ENCODE measurements around the gene HYI.

The HYI gene

DNA sequence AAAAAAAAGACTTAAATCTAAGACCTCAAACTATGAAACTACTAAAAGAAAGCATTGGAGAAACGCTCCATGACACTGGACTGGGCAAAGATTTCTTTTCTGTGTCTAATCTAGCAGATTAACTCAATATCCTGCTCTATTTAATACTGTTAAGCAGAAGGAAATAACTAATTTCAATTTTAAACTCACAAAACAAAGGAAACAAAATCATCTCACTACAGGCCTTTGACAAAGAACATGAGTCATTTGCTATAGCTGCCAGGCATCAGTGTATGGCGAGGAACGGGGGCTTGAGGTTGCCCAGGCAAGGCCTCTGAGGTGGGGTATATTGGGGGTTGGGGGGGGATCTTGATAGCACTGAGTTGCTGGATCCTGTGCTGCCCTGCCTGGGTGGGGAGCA lies 43.2 kb downstream of the HYI start:
- H3K4me1 ChIP-seq (ENCODE audit: insufficient read depth, low read length), result no peaks in the 10 kb centered on the region
- no peak overlapping the region for H3K27ac ChIP-seq (ENCODE audit: low read depth, low read length)
- no peaks in the 10 kb centered on the region for H3K9me3 ChIP-seq (ENCODE audit: insufficient read depth, low read depth, low read length)
- peaks cover 25% of the 10 kb centered on the region for H3K36me3 ChIP-seq (ENCODE audit: insufficient read depth, low read length)
- H3K4me3 ChIP-seq (ENCODE audit: low read length), result no peak overlapping the region
- WGBS, result 96% methylated on average over 3 of the region's 3 CpGs
- no peaks in the 10 kb centered on the region for H3K27me3 ChIP-seq (ENCODE audit: insufficient read depth, low read length)
- no peak overlapping the region for H3K9ac ChIP-seq (ENCODE audit: low read depth, low read length)

- Histone ChIP-seq H3K36me3 (ENCODE audit: insufficient read depth, low read length) (peaks cover 45% of the 10 kb centered on the region), H3K4me3 (ENCODE audit: low read length) (no peak overlapping the region), H3K4me1 (ENCODE audit: insufficient read depth, low read length) (no peaks in the 10 kb centered on the region), H3K9ac (ENCODE audit: low read depth, low read length) (no peak overlapping the region), H3K27ac (ENCODE audit: low read depth, low read length) (no peak overlapping the region), H3K27me3 (ENCODE audit: insufficient read depth, low read length) (no peaks in the 10 kb centered on the region), H3K9me3 (ENCODE audit: insufficient read depth, low read depth, low read length) (no peaks in the 10 kb centered on the region)
- 94% methylated on average over 2 of the region's 2 CpGs for WGBS
Observed at GRCh38 chr1:43405876-43406234, 47.9 kb downstream of the HYI start.

DNA sequence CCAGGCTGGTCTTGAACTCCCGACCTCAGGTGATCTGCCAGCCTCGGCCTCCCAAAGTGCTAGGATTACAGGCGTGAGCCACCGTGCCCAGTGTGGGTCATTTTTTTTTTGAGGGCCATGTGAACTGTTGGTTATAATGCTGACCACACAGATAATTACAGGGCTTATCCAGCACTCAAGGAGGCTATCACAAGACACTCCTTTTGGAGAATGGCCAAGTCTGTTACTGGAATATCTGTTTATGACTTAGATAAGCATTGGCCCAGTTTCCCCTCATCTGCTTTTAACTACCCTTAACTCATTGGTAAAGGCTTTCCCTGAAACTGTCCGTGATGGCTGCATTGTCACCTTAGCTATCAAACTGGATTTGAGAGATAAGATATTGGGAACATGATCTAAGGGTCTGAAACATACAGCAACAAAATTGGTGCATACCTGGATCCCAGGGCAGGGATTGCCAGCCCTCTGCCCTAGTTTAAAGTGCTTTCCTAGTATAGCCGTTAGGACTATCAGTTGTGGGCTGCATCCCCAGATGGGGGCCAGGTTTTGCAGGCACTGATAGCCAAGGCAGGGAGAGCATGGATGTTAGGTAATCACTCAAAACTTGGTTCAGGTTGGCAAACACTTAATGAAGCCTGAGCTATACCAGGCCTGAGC lies 48.4 kb downstream of the HYI start:
- Histone ChIP-seq H3K27me3 (ENCODE audit: insufficient read depth, low read length) (no peaks in the 10 kb centered on the region), H3K27ac (ENCODE audit: low read depth, low read length) (no peak overlapping the region), H3K9me3 (ENCODE audit: insufficient read depth, low read depth, low read length) (no peaks in the 10 kb centered on the region), H3K36me3 (ENCODE audit: insufficient read depth, low read length) (peaks cover 45% of the 10 kb centered on the region), H3K9ac (ENCODE audit: low read depth, low read length) (no peak overlapping the region), H3K4me1 (ENCODE audit: insufficient read depth, low read length) (no peaks in the 10 kb centered on the region), H3K4me3 (ENCODE audit: low read length) (no peak overlapping the region)
- 93% methylated on average over 6 of the region's 6 CpGs for WGBS

- Histone ChIP-seq H3K9ac (ENCODE audit: low read depth, low read length) (no peak overlapping the region), H3K27ac (ENCODE audit: low read depth, low read length) (no peak overlapping the region), H3K36me3 (ENCODE audit: insufficient read depth, low read length) (peaks cover 43% of the 10 kb centered on the region), H3K9me3 (ENCODE audit: insufficient read depth, low read depth, low read length) (no peaks in the 10 kb centered on the region), H3K4me1 (ENCODE audit: insufficient read depth, low read length) (no peaks in the 10 kb centered on the region), H3K27me3 (ENCODE audit: insufficient read depth, low read length) (no peaks in the 10 kb centered on the region), H3K4me3 (ENCODE audit: low read length) (no peak overlapping the region)
- WGBS, result 95% methylated on average over 6 of the region's 6 CpGs
Observed at GRCh38 chr1:43404353-43404752, 49.4 kb downstream of the HYI start.

DNA sequence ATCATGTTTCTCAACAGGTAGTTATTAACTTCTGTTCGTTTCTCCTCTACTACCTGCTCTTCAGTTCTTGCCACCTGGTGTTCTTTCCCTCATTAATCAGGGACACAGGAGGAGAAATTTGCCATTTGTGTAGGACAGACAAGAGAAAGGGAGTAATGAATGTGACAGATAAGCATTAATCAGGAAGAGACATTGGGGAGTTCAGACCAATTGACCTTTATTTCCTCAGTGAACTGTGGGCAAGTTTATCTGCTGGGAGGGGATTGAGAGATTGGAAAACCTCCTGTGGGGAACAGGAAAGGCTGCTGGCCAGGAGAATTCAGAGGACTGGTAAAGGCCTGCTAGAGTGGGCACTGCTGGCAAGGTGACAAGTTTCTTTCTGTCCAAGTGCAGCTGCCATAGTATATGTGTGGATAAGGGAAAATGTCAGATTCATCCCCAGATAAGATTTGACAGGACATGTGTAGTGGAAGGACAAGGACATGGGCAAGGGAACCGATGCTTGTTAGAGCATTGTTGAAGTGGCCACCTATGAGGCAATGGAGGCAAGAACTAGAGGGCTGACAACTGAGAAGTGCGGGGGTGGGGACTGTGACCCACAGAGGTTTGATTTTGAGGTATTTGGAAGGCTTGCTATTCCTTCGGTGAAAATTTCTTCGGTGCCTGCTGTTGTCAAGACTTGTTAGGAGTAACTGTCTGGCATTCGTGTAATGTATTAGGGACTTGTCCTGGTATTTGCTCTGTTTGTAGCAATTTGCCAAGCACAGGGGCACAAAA lies 51.5 kb downstream of the HYI start:
- no peaks in the 10 kb centered on the region for H3K4me1 ChIP-seq (ENCODE audit: insufficient read depth, low read length)
- no peaks in the 10 kb centered on the region for H3K27me3 ChIP-seq (ENCODE audit: insufficient read depth, low read length)
- H3K9me3 ChIP-seq (ENCODE audit: insufficient read depth, low read depth, low read length), result no peaks in the 10 kb centered on the region
- WGBS, result 93% methylated on average over 6 of the region's 6 CpGs
- H3K4me3 ChIP-seq (ENCODE audit: low read length), result no peak overlapping the region
- peaks cover 32% of the 10 kb centered on the region for H3K36me3 ChIP-seq (ENCODE audit: insufficient read depth, low read length)
- H3K9ac ChIP-seq (ENCODE audit: low read depth, low read length), result no peak overlapping the region
- H3K27ac ChIP-seq (ENCODE audit: low read depth, low read length), result no peak overlapping the region
